ENCODE results near the gene HELZ.

DNA sequence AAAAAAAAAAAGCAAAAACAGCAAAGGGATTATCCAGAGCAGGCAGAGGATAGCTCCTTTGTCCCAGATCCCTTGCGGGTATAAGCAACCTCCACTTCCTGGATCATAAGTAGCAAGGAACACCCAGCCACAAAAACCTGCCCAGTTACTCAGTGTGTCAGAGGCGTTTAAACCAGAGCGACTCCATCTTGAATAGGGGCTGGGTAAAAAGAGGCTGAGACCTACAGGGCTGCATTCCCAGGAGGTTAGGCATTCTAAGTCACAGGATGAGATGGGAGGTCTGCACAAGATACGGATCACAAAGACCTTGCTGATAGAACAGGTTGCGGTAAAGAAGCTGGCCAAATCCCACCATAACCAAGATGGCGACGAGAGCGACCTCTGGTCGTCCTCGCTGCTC lies 33.4 kb upstream of the HELZ start:
- TF ChIP-seq, protein P1, sequence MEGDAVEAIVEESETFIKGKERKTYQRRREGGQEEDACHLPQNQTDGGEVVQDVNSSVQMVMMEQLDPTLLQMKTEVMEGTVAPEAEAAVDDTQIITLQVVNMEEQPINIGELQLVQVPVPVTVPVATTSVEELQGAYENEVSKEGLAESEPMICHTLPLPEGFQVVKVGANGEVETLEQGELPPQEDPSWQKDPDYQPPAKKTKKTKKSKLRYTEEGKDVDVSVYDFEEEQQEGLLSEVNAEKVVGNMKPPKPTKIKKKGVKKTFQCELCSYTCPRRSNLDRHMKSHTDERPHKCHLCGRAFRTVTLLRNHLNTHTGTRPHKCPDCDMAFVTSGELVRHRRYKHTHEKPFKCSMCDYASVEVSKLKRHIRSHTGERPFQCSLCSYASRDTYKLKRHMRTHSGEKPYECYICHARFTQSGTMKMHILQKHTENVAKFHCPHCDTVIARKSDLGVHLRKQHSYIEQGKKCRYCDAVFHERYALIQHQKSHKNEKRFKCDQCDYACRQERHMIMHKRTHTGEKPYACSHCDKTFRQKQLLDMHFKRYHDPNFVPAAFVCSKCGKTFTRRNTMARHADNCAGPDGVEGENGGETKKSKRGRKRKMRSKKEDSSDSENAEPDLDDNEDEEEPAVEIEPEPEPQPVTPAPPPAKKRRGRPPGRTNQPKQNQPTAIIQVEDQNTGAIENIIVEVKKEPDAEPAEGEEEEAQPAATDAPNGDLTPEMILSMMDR (IDR thresholded peaks at IDR 0.05 in 8 of 11, conservative IDR thresholded peaks at IDR 0.05 in 3 of 11), result no peak
- TF ChIP-seq POLR2AphosphoS5 (IDR thresholded peaks at IDR 0.05), result no peak
